Heart left ventricle (tissue), 13 donors: ENCODE data around the gene KCTD21.

Experiments used
- CTCF ChIP-seq, 12 donors: fragments of 200-600 bp; sonication (generic) in 4 of 12; IDR thresholded peaks; one replicate each; pipeline versions ENCODE4 v1.5.0 to v1.8.0; 2018 to 2022; ENCODE audit warnings: antibody characterized with exemption in 12 of 12, mild to moderate bottlenecking in 5 of 12
- POLR2A ChIP-seq, 2 donors: fragments of 450-650 bp; IDR thresholded peaks; one replicate each; pipeline ENCODE4 v1.6.1; 2017; ENCODE audit warnings: antibody characterized with exemption in 2 of 2, mild to moderate bottlenecking in 2 of 2, moderate library complexity in 2 of 2
- donor health status: ischemic (EF 13 %, LVEDD 7.1; RV severe dilation, severe dysfunction).
- donor health status: DM: no; HTN: yes; CAD: no.
- donor health status: DM: no; HTN: no; CAD: no.
- donor health status: ischemic (EF 25% LVEDD 6.9; RV normal size, moderate dysfunction).
- donor health status: ischemic (EF 25% LVEDD 5.7; RV mildly dilated, moderate dysfunction).
- donor health status: ischemic (EF 35%, LVEDD 5.7; RV mildly dilated, moderate dysfunction).
- donor health status: nonischemic (EF 11% LVEDD 7.7; RV severe dilation, severe dysfunction).
- donor health status: DM: yes; HTN: yes; CAD: no.
- donor health status: PGD.
- donor health status: ischemic (EF 29% LVEDD 5.4; RV normal size, mild dysfunction).
- donor health status: nonischemic (EF 23%, LVEDD 6.1; RV moderate dilation, normal function).

DNA sequence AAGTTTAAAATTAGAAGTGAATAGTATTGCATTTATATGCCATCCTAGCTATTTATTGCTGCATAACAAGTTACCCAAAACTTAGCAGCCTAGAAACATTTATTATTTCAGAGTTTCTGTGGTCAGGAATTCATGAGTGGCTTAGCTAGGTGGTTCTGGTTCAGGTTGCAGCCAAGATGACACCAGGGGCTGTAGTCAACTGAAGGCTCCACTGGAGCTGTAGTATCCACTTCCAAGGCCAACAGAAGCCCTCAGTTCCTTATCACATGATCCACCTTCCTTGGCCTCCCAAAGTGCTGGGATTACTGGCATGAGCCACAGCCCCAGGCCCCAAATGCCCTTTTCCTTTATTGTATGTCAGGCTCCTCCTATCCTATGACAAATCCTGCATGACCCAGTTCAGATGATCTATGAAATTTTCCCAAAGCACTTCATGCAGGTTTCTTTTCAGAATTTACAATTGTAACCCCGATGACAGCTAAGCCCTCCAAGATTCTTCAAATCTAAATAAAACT, 42.9 kb downstream of the KCTD21 start:
- no peak for TF ChIP-seq CTCF (IDR thresholded peaks at IDR 0.05)
- TF ChIP-seq POLR2A (IDR thresholded peaks at IDR 0.05) = no peak
